ENCODE results near the gene MAN2A2. TPM values are rescaled to one million over a fixed set of nuclear protein-coding genes. Genes with fewer than 3 reads are reported as not detected.

The MAN2A2 gene
- total RNA-seq, 1 donor from 2014 or later, result 133 TPM

DNA sequence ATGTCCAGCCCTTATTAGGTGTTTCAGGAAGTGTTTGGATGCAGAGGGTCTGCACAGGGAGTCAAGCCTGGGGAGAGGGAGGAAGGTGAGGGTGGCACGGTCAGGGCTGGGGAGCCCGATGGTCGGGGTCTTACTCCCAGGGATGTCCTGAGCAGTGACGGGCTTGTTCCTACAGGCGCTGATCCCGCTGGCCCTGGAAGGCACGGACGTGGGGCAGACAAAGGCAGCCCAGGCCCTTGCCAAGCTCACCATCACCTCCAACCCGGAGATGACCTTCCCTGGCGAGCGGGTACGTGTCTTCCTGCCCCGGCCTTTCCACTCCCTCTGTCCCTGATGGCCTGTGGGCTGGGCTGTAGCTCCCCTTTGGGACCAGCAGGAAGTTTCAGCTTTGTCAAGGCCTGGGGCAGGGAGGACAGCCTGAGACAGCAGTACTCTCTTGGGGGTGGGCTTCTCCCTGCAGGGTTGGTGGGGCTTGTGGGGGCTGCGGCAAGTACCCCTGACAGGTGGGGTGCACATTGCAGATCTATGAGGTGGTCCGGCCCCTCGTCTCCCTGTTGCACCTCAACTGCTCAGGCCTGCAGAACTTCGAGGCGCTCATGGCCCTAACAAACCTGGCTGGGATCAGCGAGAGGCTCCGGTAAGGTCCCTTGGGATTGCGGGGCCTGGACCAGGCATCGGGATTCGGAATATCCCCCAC is 47.0 kb downstream of the MAN2A2 start:
- ChIA-PET CTCF (no interaction called here), POLR2A (interaction anchor here (0.6 kb wide), 1 partner anchor 9 kb away, joined by 6 read pairs; no protein-coding TSS in a partner anchor)
- H3K9me3 Mint-ChIP-seq, result no peaks in the 10 kb centered on the region
- H3K4me3 Mint-ChIP-seq, result no peak overlapping the region
- H3K4me1 Mint-ChIP-seq, result peaks cover 5% of the 10 kb centered on the region
- no peak for DNase-seq
- TF ChIP-seq, protein P1, sequence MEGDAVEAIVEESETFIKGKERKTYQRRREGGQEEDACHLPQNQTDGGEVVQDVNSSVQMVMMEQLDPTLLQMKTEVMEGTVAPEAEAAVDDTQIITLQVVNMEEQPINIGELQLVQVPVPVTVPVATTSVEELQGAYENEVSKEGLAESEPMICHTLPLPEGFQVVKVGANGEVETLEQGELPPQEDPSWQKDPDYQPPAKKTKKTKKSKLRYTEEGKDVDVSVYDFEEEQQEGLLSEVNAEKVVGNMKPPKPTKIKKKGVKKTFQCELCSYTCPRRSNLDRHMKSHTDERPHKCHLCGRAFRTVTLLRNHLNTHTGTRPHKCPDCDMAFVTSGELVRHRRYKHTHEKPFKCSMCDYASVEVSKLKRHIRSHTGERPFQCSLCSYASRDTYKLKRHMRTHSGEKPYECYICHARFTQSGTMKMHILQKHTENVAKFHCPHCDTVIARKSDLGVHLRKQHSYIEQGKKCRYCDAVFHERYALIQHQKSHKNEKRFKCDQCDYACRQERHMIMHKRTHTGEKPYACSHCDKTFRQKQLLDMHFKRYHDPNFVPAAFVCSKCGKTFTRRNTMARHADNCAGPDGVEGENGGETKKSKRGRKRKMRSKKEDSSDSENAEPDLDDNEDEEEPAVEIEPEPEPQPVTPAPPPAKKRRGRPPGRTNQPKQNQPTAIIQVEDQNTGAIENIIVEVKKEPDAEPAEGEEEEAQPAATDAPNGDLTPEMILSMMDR (IDR thresholded peaks at IDR 0.05), result no peak
- ATAC-seq (ENCODE audit: low read depth), result no peak
- no peak overlapping the region for H3K27ac Mint-ChIP-seq
- H3K36me3 Mint-ChIP-seq (ENCODE audit: low read depth), result peaks cover 70% of the 10 kb centered on the region
- intact Hi-C loops (cut with micrococcal nuclease), result loop anchor here (10.0 kb wide), 1 partner anchor 1125 kb away; no protein-coding TSS in a partner anchor
- H3K27me3 Mint-ChIP-seq, result no peaks in the 10 kb centered on the region

DNA sequence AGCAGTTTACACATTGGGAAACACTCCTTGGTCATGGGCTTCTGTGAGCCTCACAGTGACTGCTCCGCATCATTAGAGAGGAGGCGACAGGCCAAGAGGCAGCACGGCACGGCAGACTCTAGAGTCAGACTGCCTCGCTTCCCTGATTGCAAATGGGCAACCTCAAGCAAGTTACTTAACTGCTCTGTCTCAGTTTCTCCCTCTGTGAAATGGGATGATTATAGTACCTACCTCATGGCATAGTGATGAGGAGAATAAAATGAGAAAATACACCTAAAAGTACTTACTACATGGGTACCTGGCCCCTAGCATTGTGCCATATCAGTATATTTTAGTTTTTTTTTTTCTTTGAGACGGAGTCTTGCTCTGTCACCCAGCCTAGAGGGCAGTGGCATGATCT is 47.6 kb downstream of the MAN2A2 start:
- Mint-ChIP-seq H3K27ac (no peak overlapping the region), H3K4me1 (peaks cover 9% of the 10 kb centered on the region), H3K4me3 (no peak overlapping the region), H3K36me3 (ENCODE audit: low read depth) (peaks cover 68% of the 10 kb centered on the region), H3K27me3 (no peaks in the 10 kb centered on the region), H3K9me3 (no peaks in the 10 kb centered on the region)
- intact Hi-C loops (cut with micrococcal nuclease), result loop anchor here (10.0 kb wide), 1 partner anchor 1124 kb away; no protein-coding TSS in a partner anchor
- POLR2A ChIA-PET, result interaction anchor here (0.6 kb wide), 1 partner anchor 8 kb away, joined by 6 read pairs; no protein-coding TSS in a partner anchor
- CTCF ChIA-PET, result no interaction called here
- DNase-seq, result no peak
- ATAC-seq (ENCODE audit: low read depth), result no peak
- TF ChIP-seq, protein P1 (IDR thresholded peaks at IDR 0.05), result no peak

DNA sequence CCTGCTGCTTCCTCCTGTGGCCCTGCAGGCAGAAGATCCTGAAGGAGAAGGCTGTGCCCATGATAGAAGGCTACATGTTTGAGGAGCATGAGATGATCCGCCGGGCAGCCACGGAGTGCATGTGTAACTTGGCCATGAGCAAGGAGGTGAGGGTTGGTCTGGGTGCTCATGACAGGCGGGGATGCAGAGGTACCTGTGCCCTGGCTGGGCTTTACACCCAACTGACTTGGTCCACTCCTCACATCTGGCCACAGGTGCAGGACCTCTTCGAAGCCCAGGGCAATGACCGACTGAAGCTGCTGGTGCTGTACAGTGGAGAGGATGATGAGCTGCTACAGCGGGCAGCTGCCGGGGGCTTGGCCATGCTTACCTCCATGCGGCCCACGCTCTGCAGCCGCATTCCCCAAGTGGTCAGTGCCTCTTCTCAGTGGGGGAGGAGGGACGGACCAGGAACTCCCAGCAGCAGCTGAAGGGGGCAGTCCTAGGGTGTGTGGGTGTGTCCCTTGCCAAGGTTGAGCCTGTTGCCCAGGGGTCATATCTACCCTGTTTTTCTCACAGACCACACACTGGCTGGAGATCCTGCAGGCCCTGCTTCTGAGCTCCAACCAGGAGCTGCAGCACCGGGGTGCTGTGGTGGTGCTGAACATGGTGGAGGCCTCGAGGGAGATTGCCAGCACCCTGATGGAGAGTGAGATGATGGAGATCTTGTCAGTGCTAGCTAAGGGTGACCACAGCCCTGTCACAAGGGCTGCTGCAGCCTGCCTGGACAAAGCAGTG is 50.0 kb downstream of the MAN2A2 start:
- Mint-ChIP-seq H3K27ac (no peak overlapping the region), H3K9me3 (no peaks in the 10 kb centered on the region), H3K4me3 (no peak overlapping the region), H3K27me3 (no peaks in the 10 kb centered on the region), H3K36me3 (ENCODE audit: low read depth) (peaks cover 53% of the 10 kb centered on the region), H3K4me1 (peaks cover 21% of the 10 kb centered on the region)
- POLR2A ChIA-PET, result interaction anchor here (2.2 to 2.5 kb wide), 2 partner anchors 18 to 22 kb away, joined by 23 to 26 read pairs; partner anchors contain the start of genes HDDC3 and UNC45A
- DNase-seq, result no peak
- intact Hi-C loops (cut with micrococcal nuclease), result loop anchor here (10.0 kb wide), 1 partner anchor 1122 kb away; no protein-coding TSS in a partner anchor
- ATAC-seq (ENCODE audit: low read depth), result no peak
- CTCF ChIA-PET, result no interaction called here
- TF ChIP-seq, protein P1 (IDR thresholded peaks at IDR 0.05), result no peak

DNA sequence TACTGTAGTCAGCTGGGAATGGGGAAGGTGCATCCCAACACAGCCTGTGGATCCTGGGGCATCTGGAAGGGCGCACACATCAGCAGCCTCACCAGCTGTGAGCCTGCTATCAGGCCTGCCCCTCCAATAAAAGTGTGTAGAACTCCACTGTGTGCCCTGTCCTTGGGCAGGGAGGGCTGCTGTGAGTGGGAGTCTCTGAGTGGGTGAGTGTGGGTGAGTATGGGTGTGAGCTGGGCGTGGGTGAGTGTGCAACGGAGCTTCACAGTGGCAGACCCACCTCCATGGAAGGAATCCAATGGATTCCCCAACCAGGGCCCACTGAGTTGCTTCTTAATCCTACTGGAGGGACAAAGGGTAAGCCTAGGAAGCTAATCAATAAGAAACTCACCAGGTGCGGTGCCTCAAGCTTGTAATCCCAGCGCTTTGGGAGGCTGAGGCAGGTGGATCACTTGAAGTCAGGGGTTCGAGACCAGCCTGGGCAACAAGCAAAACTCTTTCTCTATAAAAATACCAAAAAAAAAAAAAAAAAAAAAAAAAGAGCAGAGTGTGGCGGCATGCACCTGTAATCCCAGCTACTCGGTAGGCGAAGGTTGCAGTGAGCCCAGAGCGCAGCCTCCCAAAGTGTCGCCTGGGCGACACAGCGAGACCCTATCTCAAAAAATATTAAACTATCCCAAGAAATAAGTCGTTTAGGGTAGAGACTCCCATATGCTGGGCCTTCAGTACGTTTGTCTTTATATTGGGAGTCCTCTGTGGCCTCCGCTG is 51.0 kb downstream of the MAN2A2 start:
- H3K36me3 Mint-ChIP-seq (ENCODE audit: low read depth), result peaks cover 44% of the 10 kb centered on the region
- ATAC-seq (ENCODE audit: low read depth), result no peak
- DNase-seq, result no peak
- H3K9me3 Mint-ChIP-seq, result no peaks in the 10 kb centered on the region
- peak overlapping the region; percentile 92 for H3K27ac Mint-ChIP-seq
- H3K4me3 Mint-ChIP-seq, result peak overlapping the region; percentile 88
- intact Hi-C loops (cut with micrococcal nuclease), result loop anchor here (1.0 to 10.0 kb wide), 4 partner anchors 19 to 1121 kb away; partner anchors contain the start of genes PRC1 and UNC45A
- CTCF ChIA-PET, result interaction anchor here (0.8 to 4.7 kb wide), 5 partner anchors 20 to 318 kb away, joined by 4 to 33 read pairs (median 8); partner anchors contain the start of genes HDDC3 and UNC45A
- POLR2A ChIA-PET, result interaction anchor here (0.6 to 2.5 kb wide), 14 partner anchors 8 to 723 kb away, joined by 3 to 26 read pairs (median 4); partner anchors contain the start of genes HDDC3, MAN2A2, PRC1 and UNC45A
- peaks cover 21% of the 10 kb centered on the region for H3K4me1 Mint-ChIP-seq
- H3K27me3 Mint-ChIP-seq, result no peaks in the 10 kb centered on the region
- TF ChIP-seq, protein P1 (IDR thresholded peaks at IDR 0.05), result no peak
